NCI-H748 (cell line): Measurements from ENCODE around the gene SLC6A3.
"Not testable (repeated sequence)": the region's sequence is repeated elsewhere in the genome, so short reads cannot be mapped to it uniquely, and the experiment has no call there.

ENCODE experiments used
- DNase-seq: peaks from one replicate; lab custom pipeline; 2025; ENCODE audit not compliant: unreplicated experiment; lab: John Stamatoyannopoulos, UW

Gene SLC6A3

DNA sequence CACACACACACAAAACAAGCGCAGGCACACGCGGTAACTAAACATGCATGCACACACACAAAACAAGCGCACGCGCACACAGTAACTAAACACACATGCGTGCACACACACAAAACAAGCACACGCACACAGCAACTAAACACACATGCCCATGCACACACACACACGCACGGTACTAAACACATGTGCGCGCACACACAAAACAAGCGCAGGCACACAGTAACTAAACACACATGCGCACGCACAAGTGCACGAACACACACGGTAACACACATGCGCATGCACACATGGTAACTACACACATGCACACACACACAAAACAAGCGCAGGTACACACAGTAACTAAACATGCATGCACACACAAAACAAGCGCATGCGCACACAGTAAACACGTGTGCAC is 19.9 kb upstream of the SLC6A3 start:
- no peak for DNase-seq

DNA sequence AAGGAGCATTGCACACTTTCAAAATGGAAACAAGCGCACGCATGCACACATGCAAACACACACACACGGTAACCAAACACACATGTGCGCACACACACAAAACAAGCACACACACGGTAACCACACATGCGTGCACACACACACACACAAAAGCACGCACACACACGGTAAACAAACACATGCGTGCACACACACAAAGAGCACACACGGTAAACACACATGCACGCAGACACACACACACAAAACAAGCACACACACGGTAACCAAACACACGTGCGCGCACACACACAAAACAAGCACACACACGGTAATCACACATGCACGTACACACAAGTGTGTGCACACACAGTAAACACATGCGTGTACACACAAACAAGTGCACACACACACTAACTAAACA is 19.3 kb upstream of the SLC6A3 start:
- DNase-seq, result no peak

DNA sequence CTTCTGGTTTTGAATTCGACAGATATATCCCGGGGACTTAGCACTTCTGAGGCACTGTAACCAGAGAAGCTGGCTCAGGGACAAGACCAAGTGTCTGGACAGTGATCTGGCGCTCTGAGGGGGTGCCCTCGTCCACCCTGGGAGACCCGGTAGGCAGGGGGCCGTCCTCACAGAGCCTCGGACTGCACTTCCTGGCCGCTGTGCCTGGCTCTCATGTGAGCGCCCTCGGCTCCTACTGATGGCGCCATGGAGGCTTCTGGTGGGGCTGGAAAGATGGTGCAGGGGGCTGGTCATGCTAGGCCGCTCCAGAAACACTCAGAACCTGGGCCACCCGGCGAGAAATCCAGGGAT is 18.8 kb upstream of the SLC6A3 start:
- no peak for DNase-seq

DNA sequence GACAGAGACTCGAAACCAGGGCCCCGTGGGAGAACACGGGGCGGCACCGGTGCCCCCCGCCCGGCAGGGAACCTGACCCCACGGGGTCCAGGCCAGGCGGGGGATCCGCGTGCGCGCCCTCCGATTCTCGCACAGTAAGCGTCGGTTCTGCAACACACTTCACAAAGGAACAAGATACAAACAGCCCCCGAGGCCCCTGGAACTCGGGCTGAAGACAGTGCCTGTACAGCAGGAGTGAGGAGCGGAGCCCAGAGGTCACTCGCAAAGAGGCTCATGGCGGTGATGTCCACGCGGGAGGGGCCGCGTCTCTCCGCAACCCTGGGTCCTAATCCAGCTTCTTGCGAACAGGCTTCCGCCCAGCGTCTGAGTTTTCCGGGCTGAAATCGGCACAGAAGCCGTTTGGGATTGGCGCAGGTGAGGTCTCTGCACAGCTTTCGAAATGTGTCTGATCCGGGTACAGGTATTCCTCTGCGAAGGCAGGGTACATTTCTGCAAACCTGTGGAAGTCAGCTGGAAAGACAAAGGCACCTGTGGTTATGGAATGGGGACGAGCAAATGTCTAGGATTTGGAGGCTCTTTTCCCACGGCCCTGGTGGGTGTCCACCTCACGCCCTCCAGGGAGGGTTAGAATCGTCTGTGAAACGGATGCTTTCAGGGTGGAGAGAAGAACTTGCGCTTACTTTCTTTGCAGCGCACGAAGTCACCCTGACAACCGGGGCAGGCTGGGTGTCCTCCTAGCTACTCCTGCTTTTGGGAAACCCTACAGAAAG is 18.3 kb upstream of the SLC6A3 start:
- no peak for DNase-seq

DNA sequence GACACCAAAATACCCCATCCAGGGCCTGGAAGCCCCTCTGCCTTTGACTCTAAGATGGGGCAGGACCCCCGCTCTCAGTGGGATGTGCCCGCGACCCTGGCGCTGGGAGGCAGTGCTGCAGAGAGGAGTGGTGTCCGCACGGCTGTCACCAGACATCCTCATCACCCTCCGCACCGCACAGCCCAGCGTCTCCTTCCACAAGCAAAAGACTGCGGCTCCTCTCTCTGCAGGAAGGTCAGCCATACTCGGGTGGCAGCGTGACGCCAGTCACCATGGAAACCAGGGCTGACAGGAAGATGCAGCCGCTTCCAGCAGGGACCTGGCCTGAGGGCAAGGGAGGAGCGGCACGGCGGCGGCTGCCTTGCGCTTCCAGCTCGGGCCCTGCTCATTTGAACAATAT is 17.1 kb upstream of the SLC6A3 start:
- DNase-seq, result peak; percentile 34

DNA sequence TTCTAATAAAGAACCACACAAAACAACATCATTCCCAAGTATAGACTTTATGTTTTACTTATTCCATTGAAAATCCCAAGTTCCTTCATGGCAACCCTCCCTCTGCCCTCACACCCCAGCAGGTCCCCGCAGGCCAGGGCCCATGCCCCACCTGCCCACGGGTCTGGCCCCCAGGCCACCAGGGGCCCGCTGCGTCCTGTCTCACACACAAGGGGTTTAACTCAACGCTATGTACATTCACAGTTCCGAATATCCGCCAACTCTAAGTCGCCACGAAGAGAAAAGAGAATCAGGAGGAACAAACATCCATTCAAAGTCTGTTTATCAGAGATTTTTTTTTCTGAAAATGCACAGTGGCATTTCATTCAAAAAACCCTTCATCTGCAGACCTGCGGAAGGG is 16.2 kb upstream of the SLC6A3 start:
- no peak for DNase-seq

DNA sequence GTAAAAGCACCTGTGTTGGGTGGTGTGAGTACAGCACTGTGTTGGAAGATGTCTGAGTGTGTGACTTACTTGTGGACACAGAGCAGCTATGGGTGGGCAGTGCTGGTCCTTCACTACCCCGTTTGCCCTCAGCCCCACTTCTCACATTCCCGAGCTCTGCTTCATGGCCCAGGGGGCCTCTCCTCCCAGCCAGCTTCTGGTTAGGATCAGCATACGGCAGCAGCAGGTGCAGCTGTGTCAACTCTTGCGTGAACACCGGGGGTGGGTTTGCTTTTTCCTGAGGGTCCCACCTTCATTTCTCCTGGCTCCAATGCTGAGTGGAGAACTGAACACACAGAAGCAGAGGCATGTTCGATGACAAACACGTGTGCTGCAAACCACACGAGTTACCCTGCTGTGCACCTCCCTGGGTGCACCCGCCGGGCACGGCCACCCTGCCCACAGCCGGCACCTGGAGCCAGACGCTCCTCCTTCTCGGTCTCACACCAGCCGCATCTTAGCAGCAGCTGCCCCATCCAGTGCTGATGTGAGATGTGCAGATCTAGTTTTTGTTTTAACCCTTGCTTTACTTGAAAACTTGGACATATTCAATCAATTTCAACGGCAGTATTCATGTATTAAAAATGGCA is 14.9 kb upstream of the SLC6A3 start:
- no peak for DNase-seq

DNA sequence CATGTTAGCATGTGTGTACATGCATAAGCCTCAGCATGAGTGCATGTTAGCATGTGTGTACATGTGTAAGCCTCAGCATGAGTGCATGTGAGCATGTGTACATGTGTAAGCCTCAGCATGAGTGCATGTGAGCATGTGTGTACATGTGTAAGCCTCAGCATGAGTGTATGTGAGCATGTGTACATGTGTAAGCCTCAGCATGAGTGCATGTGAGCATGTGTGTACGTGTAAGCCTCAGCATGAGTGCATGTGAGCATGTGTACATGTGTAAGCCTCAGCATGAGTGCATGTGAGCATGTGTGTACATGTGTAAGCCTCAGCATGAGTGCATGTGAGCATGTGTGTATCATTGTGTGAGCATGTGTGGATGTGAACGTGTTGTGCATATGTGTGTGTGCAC is 14.2 kb upstream of the SLC6A3 start:
- DNase-seq, result not testable (repeated sequence)

DNA sequence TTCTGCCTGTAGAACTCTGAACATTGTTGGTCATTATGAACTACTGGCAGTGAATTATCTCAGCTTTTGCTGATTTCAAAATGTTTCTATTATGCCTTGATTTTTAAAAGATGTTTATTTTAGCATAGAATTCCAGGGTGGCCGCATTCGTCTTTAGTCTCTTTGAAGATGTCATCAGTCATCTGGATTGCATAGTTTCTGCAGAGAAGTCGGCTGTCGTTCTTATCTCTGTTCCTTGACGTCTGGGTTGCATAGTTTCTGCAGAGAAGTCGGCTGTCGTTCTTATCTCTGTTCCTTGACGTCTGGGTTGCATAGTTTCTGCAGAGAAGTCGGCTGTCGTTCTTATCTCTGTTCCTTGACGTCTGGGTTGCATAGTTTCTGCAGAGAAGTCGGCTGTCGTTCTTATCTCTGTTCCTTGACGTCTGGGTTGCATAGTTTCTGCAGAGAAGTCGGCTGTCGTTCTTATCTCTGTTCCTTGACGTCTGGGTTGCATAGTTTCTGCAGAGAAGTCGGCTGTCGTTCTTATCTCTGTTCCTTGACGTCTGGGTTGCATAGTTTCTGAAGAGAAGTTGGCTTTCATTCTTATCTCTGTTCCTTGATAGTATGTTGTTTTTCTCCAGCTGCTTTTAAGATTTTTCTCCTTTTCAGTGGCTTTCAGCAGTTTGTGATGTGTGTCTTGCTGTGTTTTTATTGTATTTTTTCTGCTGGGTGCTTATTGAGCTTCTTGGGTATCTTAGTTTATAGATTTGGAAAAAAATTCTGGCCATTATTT is 11.1 kb upstream of the SLC6A3 start:
- not testable (repeated sequence) for DNase-seq

DNA sequence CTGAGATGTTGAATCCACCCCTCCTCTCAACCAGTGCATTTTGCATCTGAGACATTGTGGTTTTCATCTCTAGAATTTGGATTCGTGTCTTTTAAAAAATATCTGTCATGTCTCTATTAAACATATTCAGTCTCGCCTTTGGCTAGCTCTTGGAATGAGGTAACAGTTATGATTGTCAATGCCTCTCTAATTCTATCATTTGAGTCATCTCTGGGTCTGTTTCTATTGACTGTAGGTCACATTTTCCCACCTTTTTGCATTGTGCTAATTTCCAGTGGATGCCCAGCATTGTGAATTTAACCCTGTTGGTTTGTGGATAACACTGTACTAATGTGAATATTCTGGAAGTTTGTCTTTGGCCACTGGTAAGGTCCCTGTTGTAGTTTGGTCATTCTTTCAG is 8.4 kb upstream of the SLC6A3 start:
- DNase-seq, result no peak

DNA sequence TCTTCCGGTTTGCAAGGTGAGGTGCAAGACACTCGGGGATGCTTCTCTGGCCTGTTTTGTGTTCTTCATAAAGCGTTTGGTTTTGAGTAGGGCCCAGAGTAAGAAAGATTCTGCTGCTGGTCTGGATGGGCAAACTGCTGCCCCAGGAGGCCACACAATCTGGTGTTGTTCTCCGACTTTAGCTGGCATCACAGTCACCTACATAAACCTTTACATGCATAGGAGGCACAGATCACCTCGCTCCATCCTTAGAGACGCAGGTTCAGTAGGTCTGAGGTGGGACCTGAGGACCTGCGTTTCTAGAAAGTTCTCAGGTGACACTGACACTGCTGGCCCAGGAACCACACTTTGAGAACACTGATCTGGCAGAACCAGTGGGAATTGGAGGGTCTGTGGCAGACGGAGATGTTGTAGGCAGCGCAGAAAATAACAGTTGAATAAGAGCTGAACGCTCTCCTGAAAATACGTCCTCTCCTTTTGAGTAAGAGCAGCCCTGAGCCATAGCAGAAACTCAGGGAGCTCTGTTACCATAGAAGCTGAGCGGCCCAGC is 3.9 kb upstream of the SLC6A3 start:
- DNase-seq, result no peak

DNA sequence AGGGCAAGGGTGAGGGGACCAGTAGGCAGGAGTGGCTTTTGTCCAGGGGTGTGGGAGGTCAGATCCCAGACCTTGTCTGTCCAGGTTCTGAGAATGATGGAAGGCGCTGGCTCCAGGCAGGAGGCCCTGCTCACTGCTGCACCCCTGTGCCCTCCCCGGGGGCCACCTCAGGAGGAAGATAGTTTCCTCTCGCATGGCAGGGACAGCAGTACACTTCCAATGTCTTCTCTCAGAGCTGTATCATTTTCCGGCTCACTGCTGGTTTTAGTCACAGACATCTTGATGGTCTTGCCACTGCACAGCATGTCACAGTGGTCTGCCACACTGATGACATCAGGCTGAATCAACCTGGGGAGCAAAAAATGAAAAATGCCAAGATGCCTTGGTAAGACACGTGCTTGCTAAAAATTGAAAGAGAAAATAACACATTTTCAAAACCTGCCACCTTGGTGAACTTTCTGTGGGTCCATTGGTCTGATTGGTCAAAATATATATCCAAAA is 3.3 kb upstream of the SLC6A3 start:
- no peak for DNase-seq

DNA sequence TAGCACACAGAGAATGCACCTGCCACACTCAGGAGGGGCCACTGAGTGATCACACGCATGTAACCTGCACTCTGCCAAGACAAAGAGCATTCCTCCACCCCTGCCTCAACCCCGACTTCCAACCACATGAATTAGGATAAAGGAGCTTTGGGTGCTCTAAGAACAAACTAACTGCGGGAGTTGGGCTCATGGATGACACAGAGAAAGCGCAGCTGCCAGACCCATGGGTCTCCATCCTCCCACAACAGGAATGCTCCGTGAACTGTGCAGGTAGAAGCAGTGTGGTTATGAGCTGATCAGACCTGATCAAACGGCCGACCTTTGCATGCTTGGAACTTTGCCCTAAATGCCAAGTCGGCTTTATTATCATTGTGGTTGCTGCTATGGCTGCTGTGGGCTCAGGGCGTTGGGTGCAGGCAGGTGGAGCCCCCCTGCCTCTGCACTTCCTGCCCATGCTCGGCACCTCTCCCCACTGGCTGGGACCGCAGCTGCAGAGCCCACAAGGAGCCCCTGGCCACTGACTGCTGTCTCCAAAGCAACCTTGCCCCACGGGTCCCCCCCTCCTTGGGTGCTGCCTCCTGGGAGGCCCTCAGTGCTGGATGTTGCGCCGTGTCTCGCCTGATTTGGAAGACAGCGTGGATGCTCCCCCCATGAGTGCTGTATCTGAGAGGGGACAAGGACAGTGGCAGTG is 2.6 kb upstream of the SLC6A3 start:
- DNase-seq, result no peak

DNA sequence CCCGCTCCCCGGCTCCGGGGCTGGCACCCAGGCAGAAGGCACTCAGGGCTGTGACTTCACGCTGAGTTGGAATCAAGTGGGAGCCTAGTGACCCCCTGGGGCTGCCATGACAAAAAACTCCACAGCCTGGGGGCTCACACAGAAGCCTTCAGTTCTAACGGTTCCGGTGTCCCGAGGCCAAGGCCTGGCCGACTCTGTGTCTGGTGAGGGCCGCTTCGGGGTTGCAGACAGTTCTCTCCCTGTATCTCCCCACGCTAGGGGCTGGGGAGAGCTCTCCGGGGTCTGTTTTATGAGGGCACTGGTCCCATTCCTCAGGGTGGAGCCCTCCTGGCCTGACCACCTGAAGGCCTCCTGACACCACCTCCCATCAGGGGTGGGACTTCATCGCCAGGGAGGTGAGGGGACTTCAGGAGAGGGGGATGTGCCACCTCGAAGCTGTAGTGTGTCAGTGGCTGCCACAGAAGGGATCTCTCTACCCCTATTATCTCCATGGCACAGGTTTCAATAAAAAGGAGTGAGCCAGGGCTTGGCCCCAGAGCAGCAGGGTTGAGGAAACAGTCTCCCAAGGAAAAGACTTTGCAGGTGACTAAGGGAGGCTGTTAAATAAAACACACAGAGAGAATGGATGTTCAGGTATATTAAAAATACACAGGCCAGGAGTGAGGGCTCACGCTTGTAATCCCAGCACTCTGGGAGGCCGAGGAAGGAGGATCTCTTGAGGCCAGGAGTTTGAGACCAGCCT is 1.5 kb upstream of the SLC6A3 start:
- no peak for DNase-seq

DNA sequence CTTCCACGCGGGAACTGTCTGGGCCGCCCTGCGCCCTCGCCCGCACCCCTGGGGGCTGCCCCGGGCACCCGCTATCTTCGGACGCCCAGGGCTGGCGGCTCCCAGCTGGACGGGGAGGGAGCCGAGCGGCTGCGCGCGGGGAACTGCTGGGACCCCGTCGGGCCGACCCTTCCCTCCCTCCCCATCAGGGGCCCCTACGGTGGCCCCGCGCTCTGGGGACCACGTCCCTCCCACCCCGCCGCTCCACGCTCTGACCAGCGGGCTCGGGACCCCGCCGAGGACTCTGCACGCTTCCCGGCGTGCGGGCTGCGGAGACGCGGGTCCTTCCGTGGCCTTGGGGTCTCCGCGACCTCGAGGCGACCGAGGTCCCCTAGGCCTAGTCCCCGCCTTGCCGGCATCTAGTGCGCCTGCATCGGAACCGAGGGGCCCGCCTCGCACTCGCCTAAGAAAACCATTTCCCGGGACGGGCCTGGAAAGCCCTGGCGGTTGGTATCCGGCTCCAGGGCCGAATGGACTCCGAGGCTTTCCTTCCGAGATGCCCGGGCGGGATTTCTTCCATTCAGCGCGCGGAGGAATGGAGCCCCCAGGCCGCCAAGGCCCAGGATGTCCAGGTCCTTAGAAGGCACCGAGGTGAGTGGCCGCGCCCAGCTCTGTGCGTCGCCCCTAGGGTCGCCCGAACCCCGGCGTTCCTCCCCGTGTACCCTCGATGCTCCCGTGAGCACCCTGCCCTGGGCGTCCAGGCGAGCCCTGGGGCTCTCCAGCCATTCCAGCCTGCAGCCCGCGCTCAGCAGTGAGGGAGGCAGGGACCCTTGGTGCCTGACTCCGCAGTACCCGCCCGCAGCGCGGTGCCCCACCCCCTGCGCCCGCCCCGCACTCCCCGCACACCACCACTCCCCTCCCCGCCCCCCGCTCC is 705 bp upstream of the SLC6A3 start:
- DNase-seq, result no peak

DNA sequence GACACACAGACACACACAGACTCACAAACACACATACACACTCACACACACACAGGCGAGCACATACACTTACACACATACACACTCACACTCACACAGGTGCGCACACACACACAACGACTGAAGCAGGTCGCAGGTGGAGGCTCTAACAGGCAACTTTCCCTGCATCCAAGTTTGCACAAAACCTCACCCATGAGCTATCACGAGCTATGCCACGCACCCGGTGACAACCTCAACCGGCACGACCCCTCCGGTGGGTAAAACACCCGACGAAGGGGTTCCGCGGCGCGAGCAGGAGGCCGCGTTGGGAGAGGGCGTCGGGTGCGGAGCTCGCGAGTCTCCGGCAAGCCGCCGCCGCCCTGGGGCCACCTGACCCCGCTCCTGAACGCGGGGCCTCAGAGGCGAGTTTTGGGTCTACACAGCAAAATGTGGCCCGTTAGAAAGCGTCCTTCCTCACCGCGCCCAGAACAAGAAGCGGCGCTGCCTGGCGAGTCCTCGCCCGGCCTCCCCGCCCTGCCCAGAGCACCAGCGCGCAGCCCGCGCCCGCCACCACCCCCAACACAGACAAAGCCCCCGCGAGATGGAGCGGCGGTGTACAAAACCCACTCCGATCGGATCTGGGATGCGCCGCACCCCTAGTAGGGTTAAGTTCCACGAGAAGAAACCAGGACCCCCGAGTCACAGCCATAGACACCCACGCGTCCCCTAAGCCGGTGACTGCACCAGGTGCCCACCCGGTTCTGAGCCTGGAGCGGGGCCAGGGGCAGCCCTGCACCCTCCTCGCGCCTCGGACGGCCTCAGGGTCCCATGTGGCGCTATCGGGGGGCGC is 665 bp downstream of the SLC6A3 start:
- peak; percentile 61 for DNase-seq

DNA sequence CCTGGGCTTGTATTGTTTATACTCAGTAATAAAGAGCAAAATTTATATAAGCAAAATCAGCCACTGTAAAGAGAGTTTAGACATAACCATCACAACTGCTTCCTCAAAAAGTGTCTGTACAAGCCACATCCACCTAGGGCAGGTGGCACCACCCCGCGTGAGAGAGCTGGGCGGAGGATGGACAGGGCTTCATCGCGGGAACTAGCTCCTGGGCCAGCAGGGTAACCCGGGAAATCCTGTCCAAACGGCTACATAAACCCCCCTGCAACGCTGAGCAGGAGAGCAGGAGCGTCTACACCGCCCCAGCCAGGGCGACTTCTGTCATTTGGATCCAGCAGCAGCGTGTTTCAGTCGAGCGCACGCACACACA is 1.3 kb downstream of the SLC6A3 start:
- DNase-seq, result peak; percentile 68

DNA sequence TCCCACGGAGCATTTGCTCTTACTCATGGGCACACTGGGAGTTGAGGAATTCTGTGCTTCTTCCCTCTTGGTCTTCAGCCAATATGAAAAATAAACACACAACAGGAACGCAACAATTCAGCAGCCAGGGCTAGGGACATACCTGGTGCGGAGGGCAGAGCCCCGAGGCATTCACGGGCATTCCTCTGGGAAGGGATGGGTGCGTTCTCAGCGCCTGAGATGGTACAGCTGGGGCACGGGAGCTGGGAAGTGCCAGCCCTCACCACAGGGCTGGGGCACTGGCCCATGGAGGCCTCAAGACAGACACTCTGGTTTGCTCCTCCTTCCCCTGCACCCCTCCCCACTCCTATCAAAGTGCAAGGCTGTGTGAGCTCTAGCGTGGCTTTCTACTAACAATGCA is 2.1 kb downstream of the SLC6A3 start:
- no peak for DNase-seq
